D721Med (cell line): ENCODE data around the gene SLC2A1.

Source experiments
- DNase-seq: peaks from one replicate; pipeline ENCODE4 v3.0.0; 2011; ENCODE audit warnings: low spot score; ENCODE audit not compliant: insufficient read length
- FAIRE-seq: peaks from 2 replicates; lab custom pipeline; 2011; peaks lifted over from hg19 to GRCh38; lab: Jason Lieb, UNC
- CTCF ChIP-seq: IDR thresholded peaks from 2 replicates; pipeline ENCODE4 v1.5.1; 2012; ENCODE audit warnings: mild to moderate bottlenecking, control low read depth; ENCODE audit not compliant: insufficient read depth; ENCODE audit errors: missing control alignments

The SLC2A1 gene

GRCh38 chr1:42951588-42951987 is 7.1 kb downstream of the SLC2A1 start:
- FAIRE-seq (no peak), DNase-seq (no peak)
- TF ChIP-seq CTCF = no peak

- FAIRE-seq = no peak
- DNase-seq = no peak
- TF ChIP-seq CTCF = no peak
These were observed 8.6 kb downstream of the SLC2A1 start for GRCh38 chr1:42950116-42950481.

- no peak for FAIRE-seq
- no peak for TF ChIP-seq CTCF
- DNase-seq = no peak
These were observed 9.2 kb downstream of the SLC2A1 start for GRCh38 chr1:42949312-42950115.

- FAIRE-seq = no peak
- TF ChIP-seq CTCF = no peak
- no peak for DNase-seq
These were observed 10.5 kb downstream of the SLC2A1 start for GRCh38 chr1:42947965-42948732.

GRCh38 chr1:42947117-42947516 is 11.6 kb downstream of the SLC2A1 start:
- DNase-seq = no peak
- FAIRE-seq = no peak

GRCh38 chr1:42946120-42946898 is 12.4 kb downstream of the SLC2A1 start:
- FAIRE-seq = no peak
- TF ChIP-seq CTCF = no peak
- DNase-seq = no peak

More at GRCh38 chr1:42947117-42947516, 11.6 kb downstream of the SLC2A1 start:
- no peak for TF ChIP-seq CTCF
